ENCODE measurements around the gene FANCL.
"Not testable (repeated sequence)": the region's sequence is repeated elsewhere in the genome, so short reads cannot be mapped to it uniquely, and the experiment has no call there.

Gene FANCL

GRCh38 chr2:58204195-58204959 is 36.7 kb downstream of the FANCL start:
- no peak for DNase-seq

GRCh38 chr2:58203018-58203417 is 38.1 kb downstream of the FANCL start:
- DNase-seq = no peak

- no peak for DNase-seq
These were observed 38.7 kb downstream of the FANCL start for GRCh38 chr2:58202404-58202803.

GRCh38 chr2:58197894-58198293 is 43.2 kb downstream of the FANCL start:
- no peak for DNase-seq

GRCh38 chr2:58195662-58196061 is 45.5 kb downstream of the FANCL start:
- DNase-seq = no peak

- DNase-seq = peak; percentile 22
These were observed 46.7 kb downstream of the FANCL start for GRCh38 chr2:58194458-58194857.

GRCh38 chr2:58187022-58187421 is 54.1 kb downstream of the FANCL start:
- not testable (repeated sequence) for DNase-seq

- DNase-seq = no peak
These were observed 54.6 kb downstream of the FANCL start for GRCh38 chr2:58186501-58186900.

GRCh38 chr2:58182527-58182926 is 58.6 kb downstream of the FANCL start:
- no peak for DNase-seq

- no peak for DNase-seq
These were observed 60.5 kb downstream of the FANCL start for GRCh38 chr2:58180635-58181034.

GRCh38 chr2:58180175-58180574 is 61.0 kb downstream of the FANCL start:
- DNase-seq = not testable (repeated sequence)

- not testable (repeated sequence) for DNase-seq
These were observed 63.9 kb downstream of the FANCL start for GRCh38 chr2:58177187-58177586.

GRCh38 chr2:58171831-58172230 is 69.3 kb downstream of the FANCL start:
- DNase-seq = not testable (repeated sequence)

- not testable (repeated sequence) for DNase-seq
These were observed 70.7 kb downstream of the FANCL start for GRCh38 chr2:58170334-58170933.

GRCh38 chr2:58169845-58170244 is 71.3 kb downstream of the FANCL start:
- DNase-seq = not testable (repeated sequence)

GRCh38 chr2:58168130-58168529 is 73.0 kb downstream of the FANCL start:
- DNase-seq = not testable (repeated sequence)

GRCh38 chr2:58163913-58164312 is 77.2 kb downstream of the FANCL start:
- DNase-seq = no peak

GRCh38 chr2:58158481-58158880 is 82.6 kb downstream of the FANCL start:
- no peak for DNase-seq

GRCh38 chr2:58157754-58158153 is 83.4 kb downstream of the FANCL start:
- peak; percentile 20 for DNase-seq

- DNase-seq = no peak
These were observed 84.3 kb downstream of the FANCL start for GRCh38 chr2:58156780-58157179.

GRCh38 chr2:58155160-58155778 is 85.9 kb downstream of the FANCL start:
- DNase-seq = no peak

GRCh38 chr2:58146707-58147106 is 94.4 kb downstream of the FANCL start:
- no peak for DNase-seq

- DNase-seq = not testable (repeated sequence)
These were observed 95.4 kb downstream of the FANCL start for GRCh38 chr2:58145769-58146168.

GRCh38 chr2:58140508-58141072 is 100.5 kb downstream of the FANCL start:
- DNase-seq = peak; percentile 97
